ENCODE data around the gene LMX1A.

Gene LMX1A

DNA sequence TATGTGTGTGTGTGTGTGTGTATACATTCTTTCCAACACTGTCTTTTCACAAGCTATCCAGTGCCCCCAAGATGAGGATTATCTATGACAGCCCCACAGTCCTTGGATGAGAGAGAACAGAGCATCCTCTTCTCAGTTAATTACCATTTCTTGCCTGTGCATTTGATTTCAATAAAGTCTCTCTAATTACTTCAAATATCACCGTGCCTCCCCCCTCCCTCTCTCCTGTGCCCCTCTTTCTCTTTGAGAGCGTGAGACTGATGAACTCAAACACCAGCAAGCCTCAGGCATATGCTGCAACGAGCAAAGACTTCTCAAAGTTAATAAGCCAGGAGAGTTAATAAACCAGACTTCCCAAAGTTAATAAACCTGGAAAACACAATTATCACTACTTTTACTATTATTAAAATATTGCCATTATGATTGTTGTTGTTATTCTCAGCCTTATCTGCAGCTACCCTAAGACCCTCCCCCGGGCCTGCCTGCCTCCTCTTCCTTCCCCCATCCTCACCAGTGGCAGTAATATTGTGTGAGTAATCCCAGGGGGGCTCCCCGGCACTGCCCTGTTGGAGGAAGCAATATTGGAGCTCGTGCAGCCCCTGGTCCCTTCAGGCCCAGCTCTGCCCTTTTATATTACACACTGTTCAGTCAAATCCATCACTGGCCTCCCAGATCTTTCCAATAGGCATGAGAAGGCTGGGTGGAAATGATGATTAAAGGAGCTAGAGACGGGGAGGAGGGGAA is 30.9 kb downstream of the LMX1A start:
- DNase-seq (ENCODE audit: low read depth): no peak

DNA sequence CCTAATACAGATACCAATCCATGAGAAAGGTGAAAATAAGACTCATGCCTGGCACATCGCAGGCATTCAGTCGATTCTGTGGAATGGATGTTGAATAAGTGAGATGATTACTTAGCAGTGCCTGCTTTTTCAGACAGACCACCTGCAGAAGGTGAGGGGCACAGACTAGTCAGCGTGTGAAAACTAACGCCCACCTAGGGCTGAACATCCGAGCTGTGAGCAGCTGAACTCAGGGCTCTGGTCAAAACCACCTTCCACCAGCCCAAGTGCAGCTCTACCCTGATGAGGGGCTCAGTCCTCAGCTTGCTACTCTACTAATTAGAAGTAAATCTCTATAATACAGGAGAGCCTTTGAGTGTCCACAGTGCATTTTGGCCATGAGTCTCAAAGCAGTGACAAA is 32.5 kb downstream of the LMX1A start:
- no peak for DNase-seq (ENCODE audit: low read depth)

DNA sequence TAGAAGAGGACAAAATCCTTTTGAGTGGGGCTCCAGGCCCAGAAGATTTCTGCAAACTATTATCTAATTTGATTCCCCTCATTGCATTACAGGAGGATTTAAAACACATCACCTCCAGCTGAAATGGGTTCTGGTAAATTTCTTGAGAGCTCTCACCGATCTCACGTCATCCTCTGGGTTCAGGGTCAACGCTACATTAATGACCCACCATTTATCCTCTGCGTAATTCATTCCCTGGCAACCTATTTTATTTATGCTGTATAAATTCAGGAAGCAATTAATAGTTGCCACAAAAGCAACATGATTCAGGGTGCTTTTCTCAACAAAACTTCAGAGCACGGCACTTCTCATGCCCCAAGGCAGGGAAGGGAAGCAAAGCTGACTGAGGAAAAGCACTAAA is 38.9 kb downstream of the LMX1A start:
- no peak for DNase-seq (ENCODE audit: low read depth)

DNA sequence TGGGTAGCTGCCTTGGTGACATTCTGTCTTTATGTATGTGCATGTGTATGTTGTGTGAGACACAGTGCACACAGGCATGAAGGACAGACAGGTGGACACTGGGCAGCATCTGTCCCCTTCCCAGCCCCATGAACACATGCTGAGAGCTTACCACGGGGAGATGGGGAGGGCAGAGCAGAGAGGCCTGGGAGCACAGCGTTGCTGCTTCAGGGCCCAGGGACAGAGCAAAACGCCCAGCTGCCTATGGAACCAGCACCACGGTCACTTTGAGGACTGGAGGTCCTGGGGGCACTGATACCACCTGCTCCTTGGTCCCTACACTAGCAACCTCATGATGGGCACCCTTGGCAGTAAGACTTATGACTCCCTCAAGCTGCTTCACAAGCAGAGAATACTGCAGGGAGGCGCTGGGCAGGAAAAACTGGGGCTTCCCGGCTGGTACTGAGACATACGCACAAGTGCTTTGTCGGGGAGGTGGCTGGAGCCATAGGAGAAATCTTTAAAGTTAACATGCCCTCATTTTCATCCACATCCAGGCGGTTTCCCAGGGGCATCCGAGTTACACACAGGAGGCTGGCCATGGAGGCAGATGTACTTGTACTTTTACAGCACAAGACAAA is 40.3 kb downstream of the LMX1A start:
- DNase-seq (ENCODE audit: low read depth): no peak

DNA sequence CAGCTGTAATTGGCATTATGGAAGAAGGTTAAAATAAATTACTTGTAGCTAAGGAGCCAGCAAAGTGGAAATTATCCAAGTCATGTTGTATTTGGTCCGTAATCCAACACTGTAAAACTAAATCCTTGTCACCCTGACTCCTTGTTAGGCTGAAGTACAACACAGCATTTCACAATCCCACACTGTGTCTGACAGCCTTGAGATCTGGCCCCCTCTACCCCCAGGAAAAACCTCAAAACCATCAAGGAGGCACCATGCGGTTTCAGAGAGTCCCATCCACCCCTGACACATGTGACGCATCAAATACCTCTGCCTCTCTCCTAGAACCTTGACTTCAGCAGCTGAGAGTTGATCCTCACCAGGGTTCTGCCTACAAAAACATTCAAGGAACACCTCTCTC is 41.0 kb downstream of the LMX1A start:
- no peak for DNase-seq (ENCODE audit: low read depth)

DNA sequence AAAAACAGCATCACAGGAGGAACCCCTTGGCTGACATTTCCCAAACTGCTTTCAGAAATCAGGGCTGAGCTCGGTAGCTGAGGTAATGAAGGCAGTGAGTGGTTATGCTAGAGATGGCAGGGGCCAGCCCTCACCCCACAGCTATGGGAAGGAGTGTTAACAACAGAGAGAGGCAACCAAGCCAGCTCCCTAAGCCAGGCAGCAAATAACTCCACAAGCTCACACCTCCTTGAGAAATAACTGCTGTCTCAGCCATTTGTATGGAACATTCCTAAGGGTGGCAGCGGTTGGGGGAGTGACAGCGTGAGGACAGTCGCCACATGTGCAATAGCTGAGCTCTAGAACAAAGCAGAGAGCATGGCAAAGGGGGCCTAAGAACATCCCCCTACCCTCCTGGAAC is 42.6 kb downstream of the LMX1A start:
- no peak for DNase-seq (ENCODE audit: low read depth)

DNA sequence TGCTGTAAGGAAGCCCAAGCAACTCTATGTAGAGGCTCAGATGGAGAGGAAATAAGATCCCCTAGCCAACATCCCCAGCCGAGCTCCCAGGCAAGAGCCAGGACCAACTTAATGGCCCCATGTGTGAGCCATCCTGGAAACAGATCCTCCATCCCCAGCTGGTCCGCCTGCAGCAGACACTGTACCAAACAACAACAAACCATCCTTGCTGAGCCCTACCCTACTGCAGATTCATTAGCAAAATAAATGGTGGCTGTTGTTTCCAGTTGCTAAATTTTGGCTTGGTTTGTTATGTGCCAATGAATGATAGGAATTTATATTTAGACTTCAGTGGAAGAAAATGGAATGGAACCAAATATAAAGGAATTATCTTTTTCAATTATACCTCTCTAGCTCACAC is 43.9 kb downstream of the LMX1A start:
- no peak for DNase-seq (ENCODE audit: low read depth)

DNA sequence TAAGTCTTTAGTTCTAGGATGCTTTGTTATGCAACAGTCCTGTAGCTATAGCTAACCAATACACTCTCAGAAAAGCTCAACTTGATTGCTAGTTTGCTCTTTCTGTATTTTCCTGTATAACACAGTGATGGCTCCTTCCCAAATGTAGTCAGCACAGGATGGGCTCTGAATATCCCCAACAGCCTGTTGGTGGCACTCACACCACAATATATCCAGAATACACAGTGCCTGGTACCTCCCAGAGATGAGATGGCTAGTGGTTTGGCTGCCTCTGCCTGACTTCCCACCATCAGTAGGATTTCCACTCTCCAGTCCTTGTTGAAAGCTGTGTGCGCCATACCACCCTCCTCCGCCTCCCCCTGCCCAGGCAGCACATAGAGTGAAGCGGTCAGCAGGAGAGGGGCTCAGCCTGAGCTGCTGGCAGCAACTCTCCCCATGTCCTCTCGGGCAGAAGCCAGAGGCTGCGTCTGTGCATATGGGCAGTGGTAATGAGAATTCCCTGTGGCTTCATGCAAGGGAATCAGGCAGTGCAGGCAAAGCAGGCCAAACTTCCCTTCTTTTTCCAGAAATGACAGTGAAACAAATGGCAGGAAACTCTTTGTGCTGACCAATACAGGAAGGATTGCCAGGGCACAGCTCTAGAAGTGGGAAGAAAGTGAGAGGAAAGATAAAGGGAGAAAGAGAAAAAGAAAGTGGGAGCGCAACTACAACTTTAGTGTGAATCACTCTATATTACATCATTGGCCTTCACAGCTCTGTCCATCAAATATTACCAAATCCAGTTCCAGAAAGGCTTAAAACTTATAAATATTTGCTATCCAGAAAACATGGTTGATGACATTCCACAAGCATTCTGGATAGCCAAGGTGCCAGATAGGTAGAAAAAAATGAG is 49.7 kb downstream of the LMX1A start:
- no peak for DNase-seq (ENCODE audit: low read depth)

DNA sequence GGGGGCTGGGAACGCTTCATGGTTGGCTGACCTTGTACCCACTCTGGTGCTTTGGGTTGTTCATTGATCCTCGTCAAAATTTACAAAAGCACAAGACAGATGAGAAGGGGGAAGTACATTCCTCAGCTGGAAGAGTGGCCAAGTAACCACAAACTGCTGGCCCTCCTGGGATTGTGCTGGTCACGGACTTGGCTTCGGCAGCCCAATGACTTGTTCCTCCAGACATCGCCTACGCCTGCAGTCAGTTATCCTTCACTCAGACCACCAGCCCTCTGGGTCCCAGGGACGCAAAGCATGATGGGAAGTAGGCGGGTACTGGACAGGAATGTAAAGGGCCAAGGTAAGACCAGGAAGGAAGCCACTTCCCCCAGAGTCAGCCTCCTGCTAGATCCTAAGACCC is 53.1 kb downstream of the LMX1A start:
- DNase-seq (ENCODE audit: low read depth): no peak

DNA sequence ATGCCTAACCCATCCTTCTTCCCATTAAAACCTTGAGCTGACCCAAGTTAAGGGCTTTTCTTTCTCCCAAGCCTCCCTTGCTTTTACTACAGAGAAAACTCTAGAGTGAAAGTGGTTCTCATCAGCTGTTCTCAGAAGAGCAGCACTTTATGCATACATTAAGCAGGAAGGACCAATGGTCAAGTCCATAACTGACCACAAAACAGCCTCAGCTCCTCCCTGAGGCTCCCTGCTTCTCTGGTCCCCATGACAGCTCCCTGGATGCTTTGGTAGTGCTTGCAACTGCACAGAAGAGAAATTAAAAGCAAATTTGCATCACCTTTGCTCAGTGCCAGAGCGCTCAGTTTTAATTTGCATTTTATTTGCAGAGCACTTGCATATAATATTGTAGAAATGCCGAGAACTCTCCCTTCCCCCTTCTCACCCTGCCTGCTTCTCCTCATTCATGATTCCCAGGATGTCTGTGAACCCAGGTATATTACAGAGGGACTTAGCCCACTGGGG is 56.1 kb downstream of the LMX1A start:
- no peak for DNase-seq (ENCODE audit: low read depth)

DNA sequence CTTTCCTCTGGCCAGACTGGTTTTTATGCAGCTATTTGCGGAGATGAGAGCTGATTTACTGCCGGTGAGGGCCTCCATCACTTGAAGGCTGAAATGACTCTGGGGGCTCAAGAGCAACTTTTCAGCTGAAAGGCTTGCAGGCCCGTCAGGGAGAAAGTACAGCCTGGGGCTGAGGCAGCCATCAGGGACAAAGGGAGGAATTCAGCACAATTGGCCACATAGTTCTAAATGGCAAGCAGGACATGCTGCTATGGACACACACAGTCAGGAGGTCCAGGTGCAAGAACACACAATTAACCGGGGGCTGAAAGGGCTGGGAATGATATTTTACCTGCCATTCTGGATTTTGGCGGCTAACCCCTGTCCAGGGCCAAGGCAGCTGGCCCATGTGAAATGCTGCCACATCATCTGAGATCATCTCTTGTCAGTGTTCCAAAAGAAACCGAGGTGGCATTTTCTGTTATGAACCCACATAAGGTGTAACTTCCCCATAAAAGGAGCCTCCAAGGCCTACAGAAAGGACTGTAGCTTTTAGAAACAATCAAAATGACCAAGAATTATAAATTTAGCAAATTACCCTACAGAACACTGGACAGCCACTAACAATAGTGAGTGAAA is 58.2 kb downstream of the LMX1A start:
- DNase-seq (ENCODE audit: low read depth): no peak

DNA sequence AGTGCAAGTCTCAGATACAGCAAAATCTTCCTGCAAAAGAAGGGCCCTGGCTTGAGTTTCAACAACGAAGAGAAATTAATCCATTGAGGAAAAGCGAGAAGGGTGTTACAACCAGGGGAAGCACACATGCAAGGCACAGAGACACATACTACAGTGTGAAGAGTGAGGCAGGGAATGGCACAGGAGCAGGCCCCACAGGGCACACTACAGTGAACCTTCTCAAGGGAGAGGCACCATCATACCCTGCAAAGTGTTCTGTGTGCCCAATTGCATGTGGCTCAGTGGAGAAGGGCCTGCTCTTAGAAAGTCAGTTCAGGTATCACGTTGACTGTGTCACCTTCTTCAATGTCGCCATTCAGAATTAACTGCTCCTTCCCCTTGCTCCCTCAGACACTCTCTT is 60.3 kb downstream of the LMX1A start:
- no peak for DNase-seq (ENCODE audit: low read depth)

DNA sequence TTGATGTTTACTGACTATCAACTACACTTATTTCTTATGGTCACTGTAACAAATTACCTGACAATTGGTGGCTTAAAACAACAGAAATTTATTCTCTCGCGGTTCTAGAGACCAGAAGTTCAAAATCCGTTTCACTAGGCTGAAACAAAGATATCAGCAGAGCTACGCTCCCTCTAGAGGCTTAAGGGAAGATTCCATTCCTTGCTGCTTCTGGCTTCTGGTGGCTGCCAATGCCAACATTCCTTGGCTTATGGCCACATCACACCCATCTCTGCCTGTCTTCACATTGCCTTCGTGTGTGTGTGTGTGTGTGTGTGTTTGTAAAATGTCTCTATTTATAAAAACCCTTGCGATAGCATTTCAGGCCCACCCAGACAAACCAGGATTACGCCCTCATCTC is 66.4 kb downstream of the LMX1A start:
- DNase-seq (ENCODE audit: low read depth): no peak

DNA sequence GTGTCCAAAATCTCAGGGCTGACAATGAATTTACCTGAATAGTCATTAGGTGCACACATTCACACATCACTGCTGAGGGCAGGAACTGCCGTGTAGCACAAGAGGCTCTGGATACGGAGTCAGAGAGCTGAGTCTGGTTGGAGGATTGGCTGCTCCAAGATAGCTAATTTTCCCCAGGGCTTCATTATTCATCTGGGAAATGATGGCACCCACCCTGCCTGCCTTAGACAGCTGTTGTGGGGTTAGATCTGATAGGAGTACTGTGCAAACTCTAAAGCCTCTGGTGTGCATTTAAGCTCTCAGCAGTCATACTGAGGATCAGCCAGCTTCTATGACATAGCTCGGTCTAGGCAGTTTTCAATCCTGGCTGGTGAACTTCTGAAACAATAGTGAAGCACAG is 67.0 kb downstream of the LMX1A start:
- no peak for DNase-seq (ENCODE audit: low read depth)

DNA sequence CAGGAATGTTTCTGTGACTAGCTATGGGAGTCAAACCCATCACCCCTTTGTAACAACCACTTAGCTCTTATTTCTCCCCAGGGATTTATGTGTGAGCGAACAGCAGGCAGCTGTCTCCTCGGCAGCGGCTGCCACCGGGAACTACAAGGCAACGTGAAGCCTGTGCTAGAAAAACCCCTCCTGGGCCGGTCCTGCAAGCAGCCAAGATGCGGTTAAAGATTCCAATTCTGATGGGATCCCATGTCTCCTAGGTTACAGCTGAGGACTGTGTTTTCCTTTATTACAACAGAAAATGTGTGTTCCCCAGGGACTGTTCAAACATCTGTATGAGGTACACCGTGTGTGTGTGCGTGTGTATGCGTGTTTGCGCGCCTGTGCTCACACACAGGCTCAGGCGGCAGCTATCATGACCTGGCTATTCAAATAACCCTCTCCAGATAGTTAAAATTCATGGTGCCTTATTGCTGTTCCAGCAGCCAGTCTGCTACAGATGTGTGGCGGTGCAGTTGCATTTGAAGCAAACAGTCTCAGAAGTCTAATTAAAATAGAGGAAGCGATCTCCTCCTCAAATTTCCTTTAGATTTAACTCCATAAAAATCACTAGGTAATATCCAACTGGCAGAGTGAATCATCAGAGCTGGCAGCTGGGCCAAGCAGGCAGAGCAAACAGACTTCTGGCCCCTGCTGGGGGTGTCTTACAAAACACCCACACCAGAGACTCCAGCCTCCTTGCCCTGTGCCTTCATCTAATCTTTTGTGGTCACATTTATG is 68.0 kb downstream of the LMX1A start:
- no peak for DNase-seq (ENCODE audit: low read depth)

DNA sequence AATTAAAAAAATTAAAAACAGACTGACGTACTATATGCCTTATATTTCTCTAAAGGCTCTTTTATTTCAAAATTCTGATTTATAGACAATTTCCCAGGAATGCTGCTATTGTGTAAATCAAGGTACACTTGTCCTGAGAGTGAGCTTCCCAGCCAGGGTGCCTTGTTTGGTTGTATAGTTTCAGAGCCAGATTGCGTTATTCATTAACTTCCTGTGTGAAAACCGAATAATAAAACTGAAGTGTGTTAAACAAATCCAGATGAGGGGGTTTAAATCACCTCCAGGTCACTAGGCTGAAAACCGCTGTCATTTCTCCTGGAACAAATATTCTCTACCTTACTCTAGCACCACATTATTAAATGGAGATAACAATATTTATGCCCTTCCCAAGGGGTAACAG is 68.7 kb downstream of the LMX1A start:
- DNase-seq (ENCODE audit: low read depth): no peak

DNA sequence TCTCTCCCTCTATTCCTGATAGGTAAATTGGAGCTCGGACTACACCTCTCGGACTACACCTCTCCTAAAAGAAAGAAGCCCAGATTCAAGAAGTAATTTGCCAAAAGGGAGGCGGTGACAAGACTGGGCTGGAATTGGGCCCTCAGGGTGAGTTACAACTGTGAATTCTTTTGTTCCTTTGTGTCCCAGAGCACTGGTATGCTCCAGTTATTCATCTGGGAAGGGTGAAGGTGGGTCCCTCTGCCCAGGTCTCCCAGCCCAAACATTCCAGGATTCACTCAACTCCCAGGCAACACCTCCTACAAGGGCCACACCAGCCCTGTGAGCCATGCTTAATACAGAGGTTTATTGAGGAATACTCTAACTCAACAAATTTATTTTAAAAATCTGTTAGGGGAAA is 69.2 kb downstream of the LMX1A start:
- DNase-seq (ENCODE audit: low read depth): no peak

DNA sequence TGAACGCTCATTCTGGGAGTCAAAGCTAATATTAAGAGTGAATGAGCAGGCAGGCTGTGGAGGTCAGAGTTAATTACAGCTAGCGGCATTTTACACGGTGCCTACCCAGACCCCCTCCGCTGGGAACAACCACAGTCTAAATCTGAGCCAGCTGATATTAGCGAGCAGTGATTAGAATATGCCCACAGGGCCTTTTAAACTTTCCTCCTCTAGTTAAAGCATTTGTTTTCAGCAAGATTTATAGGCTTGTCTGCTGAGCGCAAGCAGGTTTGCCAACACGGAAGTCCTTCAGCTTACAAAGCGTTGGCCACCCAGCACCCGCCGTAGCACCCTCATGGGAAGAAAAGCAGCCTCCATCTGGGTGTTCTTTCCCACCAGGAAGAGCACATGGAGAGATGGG is 72.1 kb downstream of the LMX1A start:
- DNase-seq (ENCODE audit: low read depth): no peak

DNA sequence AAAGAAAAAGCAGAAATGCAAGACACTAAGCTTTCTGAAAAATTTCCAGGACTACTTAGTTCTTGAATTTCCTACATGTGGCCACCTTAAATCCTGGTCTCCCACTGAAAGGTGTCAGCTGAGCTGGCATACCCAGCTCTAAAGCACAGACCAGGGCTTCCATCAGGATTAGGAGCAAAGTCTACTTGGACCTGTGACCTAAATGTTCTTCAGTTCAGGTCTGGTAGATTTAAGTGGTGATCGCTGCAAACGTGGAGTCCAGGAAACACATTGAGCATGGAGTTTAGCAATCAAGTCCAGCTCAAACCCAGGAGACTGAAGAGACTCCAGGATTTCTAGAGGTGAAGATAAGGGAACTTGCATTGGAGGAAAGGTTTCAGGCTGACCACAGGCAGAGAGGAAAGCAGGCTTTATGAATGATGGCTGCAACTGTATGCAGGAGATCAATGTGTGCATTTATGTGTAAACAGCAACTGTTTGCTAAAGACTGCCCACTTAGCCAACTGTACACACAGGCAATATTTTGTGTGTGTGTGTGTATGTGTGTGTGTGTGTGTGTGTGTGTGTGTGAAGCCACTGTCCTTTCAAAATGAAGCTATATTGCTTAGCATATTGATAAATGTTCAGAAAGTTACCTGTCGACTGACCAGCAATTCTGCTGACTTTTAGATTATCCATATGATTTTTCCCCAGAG is 75.2 kb downstream of the LMX1A start:
- DNase-seq (ENCODE audit: low read depth): no peak

DNA sequence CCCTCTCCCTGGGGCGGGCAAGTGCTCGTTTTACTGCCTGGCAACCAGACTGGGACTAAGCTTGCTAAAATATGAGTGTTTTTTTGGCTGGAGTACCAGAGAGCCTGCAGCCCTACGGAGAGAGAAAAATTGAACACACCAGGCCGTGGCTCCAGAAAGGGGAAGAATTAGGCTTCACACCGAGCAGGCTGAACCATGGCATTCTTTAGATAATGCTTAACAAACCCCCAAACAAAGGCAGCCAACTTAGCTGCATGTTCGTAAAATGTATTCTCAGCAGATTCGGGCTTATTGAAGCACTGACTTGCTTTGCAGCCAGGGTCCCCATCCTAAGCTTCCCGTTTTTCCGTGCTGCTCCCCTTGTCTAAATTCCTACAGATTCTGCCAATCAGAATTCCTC is 76.6 kb downstream of the LMX1A start:
- no peak for DNase-seq (ENCODE audit: low read depth)

DNA sequence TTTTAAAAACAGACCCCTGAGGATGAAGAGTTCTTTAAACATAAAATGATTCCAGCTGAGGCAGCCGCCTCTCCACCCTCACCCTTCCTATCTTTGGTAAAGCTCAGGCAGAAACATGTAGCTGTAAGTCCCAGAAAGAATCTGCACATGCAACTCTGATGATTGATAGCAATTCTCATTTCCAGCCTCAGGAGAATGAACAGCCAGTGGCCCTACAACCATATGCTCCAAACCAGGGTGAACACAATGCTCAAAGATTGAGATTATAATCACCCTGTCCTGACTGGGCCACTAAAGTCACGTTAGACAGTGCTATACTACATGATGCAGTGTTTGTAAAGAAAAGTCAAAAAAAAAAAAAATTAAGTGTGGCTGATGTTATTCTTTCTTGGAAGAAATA is 80.2 kb downstream of the LMX1A start:
- no peak for DNase-seq (ENCODE audit: low read depth)

Data from activated T-cell treated with anti-CD3 and anti-CD28 coated beads for 48 hours (primary cell).